AG04450 (cell line): Measurements from ENCODE around the gene DNAH8. TPM values are rescaled to one million over a fixed set of nuclear protein-coding genes. Genes with fewer than 3 reads are reported as not detected.

ENCODE experiments used
- CTCF ChIA-PET: fragments of 300-600, 350-600 bp; formaldehyde crosslinking; extraction: SDS; loops from one replicate; lab custom pipeline; 2022; ENCODE audit warnings: antibody characterized with exemption, inconsistent platforms; lab: Charles Lee
- POLR2A ChIA-PET: fragments of 350-600 bp; formaldehyde crosslinking; extraction: SDS; loops from one replicate; lab custom pipeline; 2021; ENCODE audit warnings: antibody characterized with exemption, inconsistent platforms; lab: Yijun Ruan, JAX
- DNase-seq: peaks from one replicate; pipeline ENCODE4 v3.0.0-alpha.2; 2011; ENCODE audit warnings: low read depth, low spot score
- H3K27ac ChIP-seq: one replicate; pipeline ENCODE4 v1.5.1; 2012; ENCODE audit warnings: low read depth, low read length, control low read depth
- H3K27me3 ChIP-seq: one replicate; pipeline ENCODE4 v1.6.0; 2012; ENCODE audit warnings: low read length; ENCODE audit not compliant: control insufficient read depth, insufficient read depth
- H3K4me3 ChIP-seq: 2 replicates; pipeline ENCODE4 v1.5.1; 2011; ENCODE audit warnings: mild to moderate bottlenecking, low read depth, low read length, control low read depth
- H3K9me3 ChIP-seq: 2 replicates; pipeline ENCODE4 v1.5.1; 2012; ENCODE audit warnings: low read length; ENCODE audit not compliant: control insufficient read depth, insufficient read depth
- polyA plus RNA-seq: library from polyadenylated mRNA; depleted of rRNA; stranded (reverse); fragments of >200 nt; gene quantifications from 2 replicates; pipeline ENCODE4 v1.2.3, GENCODE V29; 2011
- TF ChIP-seq, protein P1 (sequence below): IDR thresholded peaks from 2 replicates; pipeline ENCODE4 v1.5.1; 2011; ENCODE audit warnings: low read depth, low read length, control low read depth, inconsistent platforms

The DNAH8 gene
- polyA plus RNA-seq, 1 experiment = not detected

DNA sequence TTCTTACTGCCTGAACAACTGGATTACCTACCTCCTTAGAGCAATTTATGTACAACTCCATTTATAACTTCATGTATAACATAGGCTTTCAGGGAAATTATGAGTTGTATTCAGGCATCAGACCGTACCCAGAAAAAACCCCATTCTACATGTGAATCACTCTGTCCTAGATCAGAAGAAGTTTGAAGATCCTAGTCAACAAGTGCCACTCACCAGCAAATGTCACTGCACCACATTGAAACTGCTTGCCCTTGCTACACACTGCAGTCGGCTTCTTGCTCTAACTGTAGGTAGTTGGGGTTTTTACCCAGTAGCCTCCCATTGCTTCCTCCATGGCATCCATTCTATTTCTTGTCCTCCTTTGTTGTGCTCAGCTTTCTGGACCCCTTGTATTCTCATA, 132.4 kb downstream of the DNAH8 start:
- Histone ChIP-seq H3K27me3 (peaks cover 2% of the 10 kb centered on the region), H3K27ac (no peak overlapping the region), H3K4me3 (no peak overlapping the region), H3K9me3 (no peaks in the 10 kb centered on the region)
- TF ChIP-seq, protein P1, sequence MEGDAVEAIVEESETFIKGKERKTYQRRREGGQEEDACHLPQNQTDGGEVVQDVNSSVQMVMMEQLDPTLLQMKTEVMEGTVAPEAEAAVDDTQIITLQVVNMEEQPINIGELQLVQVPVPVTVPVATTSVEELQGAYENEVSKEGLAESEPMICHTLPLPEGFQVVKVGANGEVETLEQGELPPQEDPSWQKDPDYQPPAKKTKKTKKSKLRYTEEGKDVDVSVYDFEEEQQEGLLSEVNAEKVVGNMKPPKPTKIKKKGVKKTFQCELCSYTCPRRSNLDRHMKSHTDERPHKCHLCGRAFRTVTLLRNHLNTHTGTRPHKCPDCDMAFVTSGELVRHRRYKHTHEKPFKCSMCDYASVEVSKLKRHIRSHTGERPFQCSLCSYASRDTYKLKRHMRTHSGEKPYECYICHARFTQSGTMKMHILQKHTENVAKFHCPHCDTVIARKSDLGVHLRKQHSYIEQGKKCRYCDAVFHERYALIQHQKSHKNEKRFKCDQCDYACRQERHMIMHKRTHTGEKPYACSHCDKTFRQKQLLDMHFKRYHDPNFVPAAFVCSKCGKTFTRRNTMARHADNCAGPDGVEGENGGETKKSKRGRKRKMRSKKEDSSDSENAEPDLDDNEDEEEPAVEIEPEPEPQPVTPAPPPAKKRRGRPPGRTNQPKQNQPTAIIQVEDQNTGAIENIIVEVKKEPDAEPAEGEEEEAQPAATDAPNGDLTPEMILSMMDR = no peak
- DNase-seq = no peak
- POLR2A ChIA-PET = no interaction called here
- CTCF ChIA-PET = no interaction called here

DNA sequence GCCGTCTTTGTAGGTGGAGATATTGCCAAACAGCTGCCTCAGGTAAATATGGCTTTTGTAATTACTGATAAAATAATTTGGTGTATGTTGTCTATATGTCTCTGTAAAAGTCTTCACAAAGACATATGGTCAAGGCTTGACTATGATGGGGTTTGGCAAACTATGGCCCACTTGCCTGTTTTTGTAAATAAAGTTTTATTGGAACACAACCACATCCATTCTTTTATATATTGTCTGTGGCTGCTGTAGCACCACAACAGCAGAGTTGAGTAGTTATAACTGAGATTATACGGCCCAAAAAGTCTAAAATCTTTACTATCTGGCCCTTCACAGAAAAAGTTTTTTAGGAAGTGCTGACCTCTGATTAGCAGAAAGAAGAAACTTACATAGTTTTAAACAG, 133.6 kb downstream of the DNAH8 start:
- no peaks in the 10 kb centered on the region for H3K9me3 ChIP-seq
- H3K4me3 ChIP-seq = no peak overlapping the region
- peaks cover 2% of the 10 kb centered on the region for H3K27me3 ChIP-seq
- TF ChIP-seq, protein P1 = no peak
- CTCF ChIA-PET = no interaction called here
- no peak overlapping the region for H3K27ac ChIP-seq
- DNase-seq = no peak
- POLR2A ChIA-PET = no interaction called here

DNA sequence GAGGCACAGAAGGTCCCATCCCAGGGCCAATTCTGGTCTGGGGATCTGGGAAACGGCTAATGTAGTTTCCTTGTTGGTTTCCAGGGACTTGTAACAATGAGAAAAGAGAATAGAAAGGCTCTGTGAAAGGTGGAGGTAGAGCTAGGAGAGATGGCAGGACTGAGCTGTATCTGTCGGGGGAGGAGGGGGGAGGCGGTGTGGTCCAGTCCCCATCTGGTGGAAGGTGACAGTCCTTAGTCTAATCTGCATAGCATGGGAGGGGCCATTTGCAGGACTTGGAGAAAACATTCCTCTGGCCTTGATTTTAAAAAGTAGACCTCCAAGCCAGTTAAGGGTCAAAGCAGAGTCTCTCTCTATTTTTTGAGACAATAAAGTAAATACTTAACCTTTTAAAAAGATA, 137.1 kb downstream of the DNAH8 start:
- POLR2A ChIA-PET = no interaction called here
- Histone ChIP-seq H3K27me3 (peaks cover 2% of the 10 kb centered on the region), H3K27ac (no peak overlapping the region), H3K4me3 (no peak overlapping the region), H3K9me3 (no peaks in the 10 kb centered on the region)
- TF ChIP-seq, protein P1 = no peak
- CTCF ChIA-PET = no interaction called here
- DNase-seq = no peak

DNA sequence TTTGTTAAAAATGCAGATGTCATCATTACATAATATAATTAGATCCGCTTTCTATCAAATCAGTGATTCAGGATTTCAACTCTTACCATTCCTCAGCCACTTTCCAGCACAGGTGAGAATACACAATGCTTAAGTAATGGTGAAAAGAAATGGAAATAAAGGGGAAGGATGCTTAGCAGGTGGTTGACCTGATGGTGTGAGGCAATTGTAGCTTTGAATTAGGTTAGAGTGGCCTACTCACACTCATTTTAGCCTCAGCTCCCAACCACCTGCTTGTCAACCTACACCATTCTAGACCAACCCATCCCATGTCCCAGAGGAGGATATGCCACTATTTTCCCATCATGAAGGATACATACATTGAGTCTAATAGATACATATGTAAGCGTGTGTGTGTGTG, 138.1 kb downstream of the DNAH8 start:
- ChIA-PET POLR2A (no interaction called here), CTCF (no interaction called here)
- H3K9me3 ChIP-seq = no peaks in the 10 kb centered on the region
- TF ChIP-seq, protein P1 = no peak
- no peak overlapping the region for H3K27ac ChIP-seq
- DNase-seq = no peak
- H3K4me3 ChIP-seq = no peak overlapping the region
- H3K27me3 ChIP-seq = peaks cover 2% of the 10 kb centered on the region

DNA sequence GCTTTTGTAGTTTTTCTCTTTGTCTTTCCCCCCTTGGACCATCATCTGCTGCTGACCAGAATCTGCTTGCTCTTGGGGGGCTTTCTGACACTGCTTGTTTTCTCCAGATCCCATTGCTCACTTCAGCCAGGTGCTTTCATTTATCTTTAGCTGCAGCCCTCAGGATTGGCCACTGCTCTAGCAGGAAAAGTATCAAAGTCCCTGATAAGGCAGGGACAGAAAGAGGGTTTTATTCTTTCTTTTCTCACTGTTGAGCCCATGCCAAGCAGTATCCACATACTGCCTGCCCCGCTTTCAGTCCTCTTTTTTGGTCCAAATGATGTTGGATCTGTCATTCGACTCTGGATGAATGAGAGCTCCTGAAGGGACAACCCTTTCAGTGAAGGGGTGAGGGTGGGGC, 141.4 kb downstream of the DNAH8 start:
- ChIA-PET CTCF (no interaction called here), POLR2A (no interaction called here)
- no peak overlapping the region for H3K4me3 ChIP-seq
- no peaks in the 10 kb centered on the region for H3K9me3 ChIP-seq
- no peaks in the 10 kb centered on the region for H3K27me3 ChIP-seq
- DNase-seq = no peak
- TF ChIP-seq, protein P1 = no peak
- no peak overlapping the region for H3K27ac ChIP-seq
